Brain microvascular endothelial cell (primary cell): ENCODE results near the gene PCDH15.

Experiments used
- DNase-seq: peaks from one replicate; pipeline ENCODE4 v3.0.0-alpha.2; 2020
- H3K27ac ChIP-seq: fragments of 250-450 bp; sonication (Bioruptor Pico); 2 replicates; pipeline ENCODE4 v1.5.1; 2020; ENCODE audit warnings: mild to moderate bottlenecking, moderate library complexity
- H3K27me3 ChIP-seq: fragments of 250-450 bp; sonication (Bioruptor Pico); replicated peaks from 2 replicates; pipeline ENCODE4 v1.5.1; 2020; ENCODE audit warnings: mild to moderate bottlenecking
- H3K36me3 ChIP-seq: fragments of 250-450 bp; sonication (Bioruptor Pico); replicated peaks from 2 replicates; pipeline ENCODE4 v1.5.1; 2020; ENCODE audit warnings: mild to moderate bottlenecking
- H3K4me3 ChIP-seq: 2 replicates; pipeline ENCODE4 v1.5.1; 2011; ENCODE audit warnings: low read depth, mild to moderate bottlenecking, control low read depth, low read length, moderate library complexity
- in situ Hi-C: cut with HindIII; loops from 2 replicates; pipeline ENCODE4 v1.10.0; 2017; ENCODE audit warnings: low sequenced_read_pairs, low pct_ligation_motif_present
- TF ChIP-seq, protein P1 (sequence below): IDR thresholded peaks from 2 replicates; pipeline ENCODE4 v1.5.1; 2011; ENCODE audit warnings: low read depth, mild to moderate bottlenecking, moderate library complexity, low read length, control low read depth, inconsistent platforms; ENCODE audit errors: missing control alignments

PCDH15 gene

DNA sequence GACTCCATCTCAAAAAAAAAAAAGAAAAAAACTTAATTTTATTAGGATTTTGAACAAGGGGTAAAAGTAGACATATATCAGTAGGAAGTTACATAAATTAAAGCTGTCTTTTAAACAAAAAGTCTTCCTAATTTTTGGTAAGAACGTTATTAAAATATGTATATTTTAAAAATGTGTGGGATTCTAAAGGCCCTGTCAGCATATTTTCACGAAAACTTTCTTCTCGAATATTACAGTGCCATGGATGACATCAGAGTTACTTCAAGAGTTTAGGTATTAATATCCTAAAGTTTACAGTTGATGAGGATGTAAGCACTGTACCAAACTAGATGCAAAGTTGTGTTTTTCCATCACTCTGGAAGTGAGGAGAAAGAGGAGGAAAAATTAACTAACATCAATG is 820.8 kb downstream of the PCDH15 start:
- Histone ChIP-seq H3K4me3 (no peak overlapping the region), H3K27ac (no peak overlapping the region), H3K27me3 (no peaks in the 10 kb centered on the region), H3K36me3 (no peaks in the 10 kb centered on the region)
- TF ChIP-seq, protein P1, sequence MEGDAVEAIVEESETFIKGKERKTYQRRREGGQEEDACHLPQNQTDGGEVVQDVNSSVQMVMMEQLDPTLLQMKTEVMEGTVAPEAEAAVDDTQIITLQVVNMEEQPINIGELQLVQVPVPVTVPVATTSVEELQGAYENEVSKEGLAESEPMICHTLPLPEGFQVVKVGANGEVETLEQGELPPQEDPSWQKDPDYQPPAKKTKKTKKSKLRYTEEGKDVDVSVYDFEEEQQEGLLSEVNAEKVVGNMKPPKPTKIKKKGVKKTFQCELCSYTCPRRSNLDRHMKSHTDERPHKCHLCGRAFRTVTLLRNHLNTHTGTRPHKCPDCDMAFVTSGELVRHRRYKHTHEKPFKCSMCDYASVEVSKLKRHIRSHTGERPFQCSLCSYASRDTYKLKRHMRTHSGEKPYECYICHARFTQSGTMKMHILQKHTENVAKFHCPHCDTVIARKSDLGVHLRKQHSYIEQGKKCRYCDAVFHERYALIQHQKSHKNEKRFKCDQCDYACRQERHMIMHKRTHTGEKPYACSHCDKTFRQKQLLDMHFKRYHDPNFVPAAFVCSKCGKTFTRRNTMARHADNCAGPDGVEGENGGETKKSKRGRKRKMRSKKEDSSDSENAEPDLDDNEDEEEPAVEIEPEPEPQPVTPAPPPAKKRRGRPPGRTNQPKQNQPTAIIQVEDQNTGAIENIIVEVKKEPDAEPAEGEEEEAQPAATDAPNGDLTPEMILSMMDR: no peak
- in situ Hi-C loops: no loop called here
- no peak for DNase-seq

GRCh38 chr10:53978301-53978700 is 822.7 kb downstream of the PCDH15 start:
- H3K36me3 ChIP-seq: no peaks in the 10 kb centered on the region
- no peaks in the 10 kb centered on the region for H3K27me3 ChIP-seq
- H3K27ac ChIP-seq: no peak overlapping the region
- H3K4me3 ChIP-seq: no peak overlapping the region
- TF ChIP-seq, protein P1: no peak
- DNase-seq: no peak
- in situ Hi-C loops: no loop called here

DNA sequence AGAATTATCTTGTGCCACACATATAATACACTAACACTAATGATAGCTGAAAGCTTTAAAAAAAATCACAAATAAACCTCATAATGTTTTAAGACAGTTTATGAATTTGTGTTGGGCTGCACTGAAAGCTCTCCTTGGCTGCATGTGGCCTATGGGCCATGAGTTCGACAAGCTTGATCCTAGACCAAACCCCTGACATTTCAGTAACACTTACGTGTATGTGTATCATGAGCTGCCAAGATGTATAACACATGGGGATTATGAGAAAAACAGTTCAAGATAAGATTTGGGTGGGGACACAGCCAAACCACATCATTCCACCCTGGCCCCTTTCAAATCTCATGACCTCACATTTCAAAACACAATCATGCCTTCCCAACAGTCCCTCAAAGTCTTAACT is 823.8 kb downstream of the PCDH15 start:
- Histone ChIP-seq H3K36me3 (no peaks in the 10 kb centered on the region), H3K4me3 (no peak overlapping the region), H3K27ac (no peak overlapping the region), H3K27me3 (no peaks in the 10 kb centered on the region)
- TF ChIP-seq, protein P1: no peak
- DNase-seq: no peak
- in situ Hi-C loops: no loop called here

GRCh38 chr10:53957401-53957800 is 843.6 kb downstream of the PCDH15 start:
- DNase-seq: no peak
- TF ChIP-seq, protein P1: no peak
- in situ Hi-C loops: no loop called here
- Histone ChIP-seq H3K36me3 (no peaks in the 10 kb centered on the region), H3K27me3 (no peaks in the 10 kb centered on the region), H3K27ac (no peak overlapping the region), H3K4me3 (no peak overlapping the region)

DNA sequence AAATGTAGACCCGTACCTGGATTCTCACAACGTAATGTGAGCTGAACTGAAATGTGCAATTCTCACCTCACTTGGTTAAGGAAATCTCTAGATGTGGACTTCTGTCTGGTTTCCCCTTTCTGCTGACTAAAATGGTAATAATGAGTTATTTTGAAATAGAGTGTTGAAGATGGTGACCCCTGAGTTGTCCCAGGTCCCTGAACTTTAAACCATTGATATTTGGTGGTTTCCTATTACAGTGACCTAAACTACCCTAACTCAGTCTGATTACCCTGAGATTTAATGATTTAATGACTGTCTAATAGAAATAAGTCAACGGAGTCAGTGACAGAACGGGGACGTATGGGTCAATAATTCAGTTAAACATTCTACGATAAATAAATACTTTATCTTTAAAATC is 845.9 kb downstream of the PCDH15 start:
- no peaks in the 10 kb centered on the region for H3K27me3 ChIP-seq
- H3K27ac ChIP-seq: no peak overlapping the region
- in situ Hi-C loops: no loop called here
- no peak for DNase-seq
- no peaks in the 10 kb centered on the region for H3K36me3 ChIP-seq
- H3K4me3 ChIP-seq: no peak overlapping the region
- TF ChIP-seq, protein P1: no peak

DNA sequence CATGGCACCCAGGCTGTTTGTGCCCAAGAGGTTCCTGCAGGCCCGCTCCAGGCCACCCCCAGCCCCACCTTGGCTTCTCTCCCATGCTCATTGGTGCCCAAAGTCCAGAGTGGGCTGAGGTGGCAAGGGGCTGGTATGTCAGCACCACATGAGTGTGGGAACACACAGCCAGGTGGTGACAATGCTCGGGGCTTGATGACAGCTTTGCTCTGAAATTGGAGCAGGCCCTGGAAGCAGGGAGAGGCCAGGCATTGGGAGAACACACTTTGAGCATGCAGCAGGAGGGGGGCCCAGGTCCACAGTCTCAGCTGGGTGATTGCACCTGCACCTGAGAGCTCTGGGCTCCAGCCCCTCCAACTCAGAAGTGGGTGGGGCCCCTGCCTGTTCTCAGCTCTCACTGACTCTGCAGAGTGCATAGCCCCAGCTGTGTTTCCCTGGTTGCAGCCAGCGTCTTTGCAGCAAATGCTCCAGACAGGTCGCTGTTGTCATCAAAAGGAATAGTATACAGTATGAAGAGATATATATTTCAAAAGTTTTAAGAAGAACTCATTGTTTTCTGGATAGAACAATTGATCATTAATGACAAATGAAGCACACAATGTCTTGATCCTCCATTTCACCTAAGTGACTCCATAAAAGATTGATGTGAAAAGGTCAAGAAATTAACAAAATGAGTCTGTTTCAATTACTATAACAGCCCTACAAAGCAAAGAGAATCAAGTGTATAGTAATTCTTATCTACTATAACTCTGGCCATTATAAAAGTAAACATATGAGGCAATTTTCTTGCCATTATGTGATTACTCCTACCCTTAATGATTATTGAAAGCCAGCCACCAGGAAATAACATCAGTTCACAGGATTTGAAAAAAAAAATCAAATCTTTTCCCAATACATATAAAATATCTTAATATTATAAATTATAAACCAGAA is 848.1 kb downstream of the PCDH15 start:
- Histone ChIP-seq H3K4me3 (no peak overlapping the region), H3K36me3 (no peaks in the 10 kb centered on the region), H3K27ac (no peak overlapping the region), H3K27me3 (no peaks in the 10 kb centered on the region)
- DNase-seq: no peak
- TF ChIP-seq, protein P1: no peak
- in situ Hi-C loops: no loop called here
